Right lung (tissue), 5 donors: ENCODE results near the gene LRIG2. TPM values are rescaled to one million over a fixed set of nuclear protein-coding genes. Genes with fewer than 3 reads are reported as not detected.

ENCODE experiments used
- DNase-seq, 2 donors: peaks; one replicate each; pipeline ENCODE4 v3.0.0-alpha.2; 2013
- polyA plus RNA-seq, 5 donors: library from polyadenylated mRNA; unstranded; fragments of 120-200 nt; gene quantifications; one replicate each; pipeline versions ENCODE4 v1.2.1 to v1.2.3, GENCODE V29; 2013; ENCODE audit warnings: inconsistent platforms in 1 of 5, low replicate concordance in 1 of 5; ENCODE audit not compliant: insufficient read length in 5 of 5, insufficient read depth in 1 of 5

The LRIG2 gene
- polyA plus RNA-seq, 5 donors = 13.0 to 25.1 (median 18.7) TPM

- DNase-seq = no peak
These were observed 95.9 kb downstream of the LRIG2 start for GRCh38 chr1:113168946-113169345.

- DNase-seq = no peak
These were observed 96.6 kb downstream of the LRIG2 start for GRCh38 chr1:113169591-113169990.

- no peak for DNase-seq
These were observed 97.5 kb downstream of the LRIG2 start for GRCh38 chr1:113170519-113170918.

GRCh38 chr1:113178106-113178505 lies 105.1 kb downstream of the LRIG2 start:
- DNase-seq = no peak

GRCh38 chr1:113178522-113178921 lies 105.5 kb downstream of the LRIG2 start:
- DNase-seq = no peak

Other genes starting within 250 kb of the LRIG2 start
- 10 to 100 TPM; 24.7 to 35.8 (median 29.6) TPM for gene SLC16A1, start 117.0 kb upstream of the LRIG2 start, polyA plus RNA-seq